Breast epithelium (tissue), 4 donors: ENCODE measurements around the gene NLK. TPM values are rescaled to one million over a fixed set of nuclear protein-coding genes. Genes with fewer than 3 reads are reported as not detected.

ENCODE experiments used
- DNase-seq, 2 donors: peaks; one replicate each; pipeline ENCODE4 v3.0.0-alpha.2; 2019; ENCODE audit warnings: low spot score in 2 of 2
- H3K27ac ChIP-seq, 2 donors: fragments of 200-600 bp; sonication (generic) in 1 of 2; one replicate each; pipeline ENCODE4 v1.5.1; 2016 to 2019; ENCODE audit warnings: mild to moderate bottlenecking in 1 of 2
- H3K27me3 ChIP-seq, 2 donors: fragments of 200-600 bp; sonication (generic) in 1 of 2; one replicate each; pipeline versions ENCODE4 v1.5.1 to v1.6.0; 2017 to 2019; ENCODE audit warnings: control low read depth in 1 of 2, mild to moderate bottlenecking in 1 of 2
- H3K36me3 ChIP-seq: fragments of 200-600 bp; one replicate; pipeline ENCODE4 v1.5.1; 2019
- H3K4me1 ChIP-seq, 2 donors: fragments of 200-600 bp; sonication (generic); one replicate each; pipeline ENCODE4 v1.5.1; 2016 to 2019; ENCODE audit warnings: control low read depth in 1 of 2
- H3K4me3 ChIP-seq, 3 donors: fragments of 200-600 bp; sonication (generic); 1 replicate in 2 of 3; 2 replicates in 1 of 3; pipeline ENCODE4 v1.5.1; 2016 to 2019; ENCODE audit warnings: mild to moderate bottlenecking in 3 of 3, moderate library complexity in 2 of 3
- H3K9me3 ChIP-seq, 2 donors: fragments of 200-600 bp; sonication (generic) in 1 of 2; one replicate each; pipeline ENCODE4 v1.5.1; 2016 to 2019; ENCODE audit warnings: control low read depth in 1 of 2
- POLR2A ChIP-seq: fragments of 450-650 bp; IDR thresholded peaks from one replicate; pipeline ENCODE4 v1.6.1; 2016; ENCODE audit warnings: antibody characterized with exemption, mild to moderate bottlenecking, moderate library complexity
- POLR2AphosphoS5 ChIP-seq, 3 donors: sonication (generic); formaldehyde crosslinking; IDR thresholded peaks; one replicate each; pipeline ENCODE4 v1.6.1; 2017; ENCODE audit warnings: antibody characterized with exemption in 3 of 3
- intact Hi-C: fragments of 100-400 bp; cut with DNase I; formaldehyde crosslinking; loops from one replicate; pipeline ENCODE4 v1.15.1; 2023; ENCODE audit warnings: low total_unique reads
- total RNA-seq, 3 donors: library from RNA; depleted of rRNA; stranded (reverse); fragments of >200 nt; gene quantifications; one replicate each; pipeline ENCODE4 v1.1.0, GENCODE V29; 2016
- TF ChIP-seq, protein P1 (sequence below), 3 donors: fragments of 450-650 bp; IDR thresholded peaks; one replicate each; pipeline ENCODE4 v1.5.1; 2016 to 2017; ENCODE audit warnings: antibody characterized with exemption in 3 of 3, mild to moderate bottlenecking in 3 of 3, moderate library complexity in 3 of 3

Gene NLK
- total RNA-seq, 3 donors from 2014 or later, result 19.8 to 35.1 (median 27.5) TPM

DNA sequence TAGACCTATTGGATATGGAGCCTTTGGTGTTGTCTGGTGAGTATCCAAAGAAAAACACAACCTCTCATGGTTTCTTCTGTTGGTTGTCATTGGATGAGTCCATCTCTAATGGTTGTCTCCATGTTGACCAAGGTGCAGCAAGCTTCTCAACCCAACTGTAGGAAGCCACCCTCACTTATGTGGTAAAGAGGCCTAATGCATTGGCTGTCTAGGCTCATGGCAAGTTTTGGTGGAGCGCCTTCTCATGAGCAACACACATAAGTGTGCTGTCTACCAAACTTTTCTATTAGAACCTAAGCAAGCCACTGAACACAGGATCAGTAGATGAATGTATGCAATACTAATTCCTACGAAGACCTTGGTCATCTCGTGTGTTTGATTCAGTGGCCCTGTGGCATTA lies 819 bp downstream of the NLK start:
- no peak for DNase-seq
- H3K9me3 ChIP-seq, result no peaks in the 10 kb centered on the region
- no peaks in the 10 kb centered on the region for H3K27me3 ChIP-seq
- peak overlapping the region in 1 of 3 donors; percentile 41 for H3K4me3 ChIP-seq
- H3K4me1 ChIP-seq, result peaks cover 0 to 15% of the 10 kb centered on the region in 2 donors
- intact Hi-C loops, result no loop called here
- no peak overlapping the region for H3K27ac ChIP-seq
- TF ChIP-seq POLR2AphosphoS5 (IDR thresholded peaks at IDR 0.05) (no peak), POLR2A (no peak)
- TF ChIP-seq, protein P1, sequence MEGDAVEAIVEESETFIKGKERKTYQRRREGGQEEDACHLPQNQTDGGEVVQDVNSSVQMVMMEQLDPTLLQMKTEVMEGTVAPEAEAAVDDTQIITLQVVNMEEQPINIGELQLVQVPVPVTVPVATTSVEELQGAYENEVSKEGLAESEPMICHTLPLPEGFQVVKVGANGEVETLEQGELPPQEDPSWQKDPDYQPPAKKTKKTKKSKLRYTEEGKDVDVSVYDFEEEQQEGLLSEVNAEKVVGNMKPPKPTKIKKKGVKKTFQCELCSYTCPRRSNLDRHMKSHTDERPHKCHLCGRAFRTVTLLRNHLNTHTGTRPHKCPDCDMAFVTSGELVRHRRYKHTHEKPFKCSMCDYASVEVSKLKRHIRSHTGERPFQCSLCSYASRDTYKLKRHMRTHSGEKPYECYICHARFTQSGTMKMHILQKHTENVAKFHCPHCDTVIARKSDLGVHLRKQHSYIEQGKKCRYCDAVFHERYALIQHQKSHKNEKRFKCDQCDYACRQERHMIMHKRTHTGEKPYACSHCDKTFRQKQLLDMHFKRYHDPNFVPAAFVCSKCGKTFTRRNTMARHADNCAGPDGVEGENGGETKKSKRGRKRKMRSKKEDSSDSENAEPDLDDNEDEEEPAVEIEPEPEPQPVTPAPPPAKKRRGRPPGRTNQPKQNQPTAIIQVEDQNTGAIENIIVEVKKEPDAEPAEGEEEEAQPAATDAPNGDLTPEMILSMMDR (IDR thresholded peaks at IDR 0.05), result no peak
- no peaks in the 10 kb centered on the region for H3K36me3 ChIP-seq

DNA sequence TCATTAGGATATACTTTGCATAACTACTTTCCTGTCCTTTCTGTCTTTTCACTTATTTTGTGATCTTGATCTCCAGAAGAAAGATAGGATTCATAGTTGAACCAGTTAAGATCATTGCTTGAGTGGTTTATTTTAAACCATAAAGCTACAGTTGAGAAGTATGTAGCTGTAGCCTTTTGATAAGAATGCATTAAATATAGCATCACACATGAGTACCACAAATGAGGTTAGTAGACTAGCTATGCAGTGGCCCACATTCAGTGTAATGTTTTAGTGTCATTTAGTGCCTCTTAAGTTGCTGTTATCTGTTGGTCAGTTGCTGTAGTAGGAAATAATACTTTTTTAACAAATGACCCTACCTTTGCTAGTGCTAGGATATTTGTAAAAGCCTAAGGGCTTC lies 1.3 kb downstream of the NLK start:
- DNase-seq, result no peak
- H3K9me3 ChIP-seq, result no peaks in the 10 kb centered on the region
- H3K4me3 ChIP-seq, result peak overlapping the region in 1 of 3 donors; percentile 41
- H3K36me3 ChIP-seq, result no peaks in the 10 kb centered on the region
- TF ChIP-seq, protein P1 (IDR thresholded peaks at IDR 0.05), result no peak
- no peak for TF ChIP-seq POLR2AphosphoS5 (IDR thresholded peaks at IDR 0.05)
- no peak for TF ChIP-seq POLR2A
- peaks cover 0 to 15% of the 10 kb centered on the region in 2 donors for H3K4me1 ChIP-seq
- intact Hi-C loops, result no loop called here
- no peaks in the 10 kb centered on the region for H3K27me3 ChIP-seq
- no peak overlapping the region for H3K27ac ChIP-seq

DNA sequence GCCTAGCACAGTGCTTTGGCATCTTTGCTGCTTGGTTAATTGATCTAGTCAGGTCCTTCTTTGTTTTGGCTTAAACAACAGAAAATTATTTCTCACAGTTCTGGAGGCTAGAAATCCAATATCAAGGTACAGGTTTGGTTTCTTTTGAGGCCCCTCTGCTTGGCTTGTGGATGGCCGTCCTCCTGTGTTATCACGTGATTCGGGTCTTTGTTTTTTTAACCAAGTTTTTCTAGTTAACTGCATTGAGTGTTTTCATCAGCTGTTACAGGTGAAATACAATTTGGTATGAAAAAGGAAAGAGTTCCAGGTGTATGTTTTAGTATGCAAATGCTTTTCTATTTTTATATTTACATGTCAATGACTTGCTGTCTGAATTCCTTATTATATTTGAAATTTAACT lies 2.8 kb downstream of the NLK start:
- H3K4me3 ChIP-seq, result no peak overlapping the region
- no peaks in the 10 kb centered on the region for H3K27me3 ChIP-seq
- H3K4me1 ChIP-seq, result peaks cover 0 to 15% of the 10 kb centered on the region in 2 donors
- intact Hi-C loops, result no loop called here
- TF ChIP-seq, protein P1 (IDR thresholded peaks at IDR 0.05), result no peak
- no peak for TF ChIP-seq POLR2A
- TF ChIP-seq POLR2AphosphoS5 (IDR thresholded peaks at IDR 0.05), result no peak
- no peak for DNase-seq
- no peaks in the 10 kb centered on the region for H3K36me3 ChIP-seq
- no peaks in the 10 kb centered on the region for H3K9me3 ChIP-seq
- no peak overlapping the region for H3K27ac ChIP-seq

DNA sequence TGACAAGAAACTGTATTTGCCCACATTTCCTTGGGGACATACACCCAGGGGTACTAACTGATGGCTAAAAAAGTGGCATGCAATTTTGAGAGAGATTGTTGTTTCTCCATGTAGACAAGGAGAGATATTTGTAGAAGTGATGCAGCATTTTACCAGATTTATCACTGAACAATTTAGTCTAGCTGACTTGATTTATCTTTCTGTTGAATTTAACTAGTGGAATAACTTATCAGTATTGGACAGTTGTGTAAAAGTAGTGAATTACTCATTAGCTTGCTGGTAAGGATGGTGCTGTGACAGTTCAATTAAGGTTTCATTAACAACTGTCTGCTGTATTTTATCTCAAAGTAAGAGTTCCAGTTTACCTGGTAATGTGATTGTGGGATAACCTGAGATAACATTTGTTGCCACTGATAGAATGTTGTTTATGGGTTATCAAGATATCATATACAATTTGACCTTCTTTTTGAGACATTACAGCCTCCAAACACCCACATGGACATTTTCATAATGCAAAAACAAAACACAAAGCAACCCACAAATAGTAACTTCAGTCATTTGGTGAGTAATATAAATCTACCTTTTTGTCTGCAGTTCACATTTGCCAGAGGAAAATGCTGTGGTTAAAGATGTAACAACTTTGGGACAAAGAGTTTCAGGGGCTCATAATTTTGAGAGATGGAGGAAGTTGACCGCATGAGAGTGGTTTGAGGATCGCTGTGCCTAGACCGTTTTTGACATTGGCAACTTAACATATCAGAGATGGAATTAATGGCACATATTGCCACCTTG lies 3.8 kb downstream of the NLK start:
- H3K4me3 ChIP-seq, result no peak overlapping the region
- TF ChIP-seq, protein P1 (IDR thresholded peaks at IDR 0.05), result no peak
- TF ChIP-seq POLR2AphosphoS5 (IDR thresholded peaks at IDR 0.05), result no peak
- H3K27ac ChIP-seq, result no peak overlapping the region
- H3K27me3 ChIP-seq, result no peaks in the 10 kb centered on the region
- H3K36me3 ChIP-seq, result no peaks in the 10 kb centered on the region
- H3K9me3 ChIP-seq, result no peaks in the 10 kb centered on the region
- intact Hi-C loops, result no loop called here
- DNase-seq, result no peak
- H3K4me1 ChIP-seq, result peaks cover 0 to 15% of the 10 kb centered on the region in 2 donors

DNA sequence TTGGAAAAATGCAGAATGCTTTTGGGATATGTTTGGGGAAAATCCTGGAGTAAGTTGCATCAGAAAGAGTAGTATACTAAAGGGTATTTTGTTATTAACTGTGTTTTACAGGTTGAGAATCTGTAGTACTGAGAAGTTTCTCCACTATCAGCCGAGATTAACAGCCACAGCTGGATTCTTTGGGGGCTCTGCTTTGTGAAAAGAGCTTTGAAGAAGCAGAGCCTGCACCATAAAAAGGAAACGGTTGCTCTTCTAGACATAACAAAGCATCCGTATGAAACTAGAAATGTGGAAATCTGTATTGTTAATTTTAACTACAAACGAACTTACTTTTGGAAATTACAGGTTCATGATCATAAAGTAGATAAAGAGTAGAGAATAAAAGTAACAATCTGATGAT lies 5.3 kb downstream of the NLK start:
- TF ChIP-seq POLR2AphosphoS5 (IDR thresholded peaks at IDR 0.05) (no peak), POLR2A (no peak)
- TF ChIP-seq, protein P1 (IDR thresholded peaks at IDR 0.05), result no peak
- no peak for DNase-seq
- no peaks in the 10 kb centered on the region for H3K9me3 ChIP-seq
- H3K27ac ChIP-seq, result no peak overlapping the region
- H3K36me3 ChIP-seq, result no peaks in the 10 kb centered on the region
- intact Hi-C loops, result no loop called here
- H3K4me3 ChIP-seq, result no peak overlapping the region
- H3K4me1 ChIP-seq, result peaks cover 0 to 11% of the 10 kb centered on the region in 2 donors
- H3K27me3 ChIP-seq, result no peaks in the 10 kb centered on the region
